Stimulated activated CD8-positive, alpha-beta memory T cell treated with anti-CD3 and anti-CD28 coated beads, Interleukin-12 subunit alpha, Interleukin-12 subunit beta, amount 100 ng/mL, for 24 hours (primary cell): ENCODE results near the gene FBN1.

Experiments used
- DNase-seq: peaks from one replicate; pipeline ENCODE4 v3.0.0-alpha.2; 2020; ENCODE audit errors: extremely low read depth

FBN1 gene

GRCh38 chr15:48652510-48653076, 7.1 kb upstream of the FBN1 start:
- DNase-seq = no peak

- no peak for DNase-seq
Measured at GRCh38 chr15:48650931-48651330, 5.4 kb upstream of the FBN1 start.

GRCh38 chr15:48647962-48648361, 2.5 kb upstream of the FBN1 start:
- no peak for DNase-seq

DNA sequence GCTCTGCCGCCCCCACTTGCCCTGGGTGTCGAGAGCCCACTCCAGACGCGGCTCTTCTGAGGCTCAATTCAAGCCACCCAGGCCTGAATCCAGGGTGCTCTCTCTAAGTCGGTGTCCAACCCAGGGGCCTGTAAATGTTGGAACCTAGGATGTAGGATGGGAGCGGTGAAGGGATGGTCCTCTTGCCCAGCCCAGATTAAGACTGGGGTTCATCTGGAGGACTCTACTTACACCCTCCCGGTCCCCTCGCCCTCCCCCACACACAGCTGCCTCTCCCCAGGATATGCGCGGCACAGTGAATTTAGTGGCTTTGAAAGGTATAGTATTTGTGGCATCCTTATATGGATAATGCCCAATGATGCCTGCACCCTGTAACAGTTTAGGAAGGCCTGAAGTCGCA, 822 bp upstream of the FBN1 start:
- no peak for DNase-seq

DNA sequence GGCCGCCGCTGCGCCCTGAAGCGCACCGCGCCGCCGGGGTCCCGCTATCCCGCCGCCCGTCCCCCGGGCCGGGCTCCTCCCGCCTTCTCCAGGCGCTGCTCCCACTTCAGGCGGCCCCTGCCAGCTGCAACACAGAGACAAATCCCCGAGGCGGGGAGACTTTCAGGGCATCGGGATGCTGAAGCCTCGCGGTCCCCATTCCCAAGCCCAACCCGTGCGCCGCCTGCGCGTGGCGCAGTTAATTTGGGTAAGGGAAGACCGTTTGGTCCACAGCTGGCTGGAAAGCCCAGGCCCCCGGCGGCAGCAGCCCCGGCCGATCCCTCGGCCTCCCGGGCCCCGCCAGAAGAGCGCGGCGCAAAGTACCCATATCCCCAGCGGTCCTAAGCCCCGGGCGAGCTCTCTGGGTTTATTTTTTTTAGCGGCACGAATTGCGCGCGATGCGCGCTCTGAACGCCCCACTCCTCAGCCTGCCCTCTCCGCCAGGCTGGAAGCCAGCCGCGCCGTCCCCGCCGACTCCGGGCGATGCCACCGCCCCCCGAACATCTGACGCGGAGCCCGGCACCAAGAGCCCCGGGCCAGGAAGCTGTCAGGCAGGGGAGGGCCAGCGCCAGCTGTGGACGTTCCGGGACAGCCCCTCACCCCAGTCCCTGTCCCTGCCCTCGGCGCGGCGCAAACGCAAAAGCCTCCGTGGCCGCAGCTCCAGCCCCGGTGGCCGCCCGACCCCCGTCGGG, 517 bp downstream of the FBN1 start:
- no peak for DNase-seq

DNA sequence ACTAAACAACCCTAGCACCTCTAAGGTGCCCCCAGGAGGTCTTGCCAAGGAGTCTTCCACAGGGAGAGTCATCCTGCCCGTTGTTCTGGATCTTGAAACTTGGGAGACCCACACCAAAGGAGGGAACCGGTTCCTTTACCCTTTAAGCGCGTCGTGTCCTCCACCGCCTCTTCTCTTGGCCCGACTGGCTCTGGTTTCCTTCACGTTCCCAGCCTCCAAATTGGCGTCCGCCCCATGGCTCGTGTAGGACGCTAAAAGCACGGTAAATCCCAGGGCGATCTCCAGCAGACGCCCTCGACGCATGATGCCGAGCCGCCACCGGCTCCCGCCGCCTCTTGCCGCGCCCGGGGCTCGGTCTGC, 1.1 kb downstream of the FBN1 start:
- DNase-seq = no peak

DNA sequence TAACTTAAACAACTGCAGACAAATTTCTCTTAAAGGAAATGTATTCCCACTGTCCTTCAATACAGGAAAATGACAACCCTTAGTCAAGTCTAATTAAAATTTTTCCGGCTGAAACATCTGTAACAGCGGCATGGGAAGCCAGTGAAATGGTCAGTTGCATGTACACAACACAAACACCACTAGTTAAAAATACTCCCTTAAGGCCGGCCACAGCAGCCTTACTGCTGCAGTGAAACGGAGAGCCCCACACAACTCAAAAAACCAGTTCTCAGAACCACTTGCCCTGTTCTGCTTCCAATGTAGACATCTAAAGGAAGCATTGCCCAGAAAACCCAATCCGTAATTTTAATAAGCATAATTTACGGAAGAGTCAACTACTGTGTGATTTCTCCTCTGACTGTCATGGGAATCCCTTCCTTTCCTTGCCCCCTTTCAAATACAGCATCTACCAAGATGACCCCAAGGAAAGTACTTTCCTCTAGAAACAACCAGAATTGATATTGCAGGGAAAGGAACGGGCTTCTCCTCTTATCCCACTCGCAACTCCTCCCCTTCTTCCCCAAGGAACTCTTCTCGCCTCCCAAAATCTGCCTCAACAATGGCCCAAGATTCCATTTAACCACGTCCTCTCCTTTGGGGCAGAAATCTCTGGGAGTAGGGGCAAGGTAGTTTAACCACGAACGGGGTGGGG, 1.6 kb downstream of the FBN1 start:
- no peak for DNase-seq

DNA sequence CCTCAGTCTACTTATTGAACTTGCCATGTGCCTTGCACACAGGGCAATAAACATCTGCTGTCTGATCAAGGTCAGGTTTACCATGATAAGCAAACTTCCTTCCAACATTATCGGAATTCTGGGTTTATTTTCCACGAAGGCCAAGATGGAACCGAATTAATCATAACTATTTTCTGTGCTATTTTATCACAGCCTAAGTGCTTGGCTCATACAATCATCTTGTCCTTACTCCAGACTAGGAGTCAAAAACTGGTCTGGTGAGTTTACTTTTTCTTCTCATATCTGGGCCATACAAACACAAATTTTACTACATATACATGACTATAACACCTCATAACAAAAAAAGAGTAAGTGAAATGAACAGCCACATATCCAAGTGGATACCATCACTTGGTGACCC, 2.3 kb downstream of the FBN1 start:
- DNase-seq = no peak

GRCh38 chr15:48642795-48643194, 2.7 kb downstream of the FBN1 start:
- no peak for DNase-seq

- no peak for DNase-seq
Measured at GRCh38 chr15:48641416-48641815, 4.1 kb downstream of the FBN1 start.

DNA sequence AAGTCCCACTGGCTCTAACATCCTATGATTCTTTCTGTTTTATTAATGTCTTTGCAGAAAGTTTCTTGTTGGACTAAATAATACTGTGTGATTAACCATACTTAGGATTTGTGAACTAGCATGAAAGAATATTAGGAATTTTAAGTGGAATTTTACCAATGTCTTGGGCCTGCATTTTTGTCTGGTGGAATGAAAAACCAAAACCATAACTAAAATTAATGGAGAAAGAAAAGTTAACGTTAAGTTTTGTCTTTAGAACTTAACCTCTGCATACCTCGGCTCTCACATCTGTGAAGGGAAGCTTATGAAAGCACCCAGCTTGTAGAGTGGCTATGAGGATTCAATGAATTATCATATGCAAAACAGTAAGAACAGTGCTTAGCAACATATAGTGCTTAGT, 6.5 kb downstream of the FBN1 start:
- DNase-seq = no peak

- no peak for DNase-seq
Measured at GRCh38 chr15:48637639-48638038, 7.9 kb downstream of the FBN1 start.

DNA sequence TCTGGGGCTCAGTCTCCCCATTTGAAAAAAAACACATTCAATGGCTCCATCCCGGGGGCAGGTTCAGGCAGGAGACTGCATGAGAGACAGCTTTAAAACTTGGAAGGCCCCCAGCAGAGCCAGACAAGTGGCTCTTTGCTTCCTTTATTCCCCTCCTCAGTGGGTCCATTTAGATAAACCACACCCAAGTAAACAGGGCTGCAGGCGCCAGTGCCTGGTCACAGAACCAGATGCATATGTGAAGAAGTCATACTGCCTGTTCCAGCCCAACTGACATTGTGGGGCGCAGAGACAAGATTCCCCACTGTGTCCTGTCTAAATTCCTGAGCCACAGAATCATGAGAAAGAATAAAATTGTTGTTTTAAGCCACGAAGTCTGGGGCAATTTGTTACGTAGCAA, 9.0 kb downstream of the FBN1 start:
- no peak for DNase-seq

- DNase-seq = no peak
Measured at GRCh38 chr15:48634893-48635292, 10.6 kb downstream of the FBN1 start.

DNA sequence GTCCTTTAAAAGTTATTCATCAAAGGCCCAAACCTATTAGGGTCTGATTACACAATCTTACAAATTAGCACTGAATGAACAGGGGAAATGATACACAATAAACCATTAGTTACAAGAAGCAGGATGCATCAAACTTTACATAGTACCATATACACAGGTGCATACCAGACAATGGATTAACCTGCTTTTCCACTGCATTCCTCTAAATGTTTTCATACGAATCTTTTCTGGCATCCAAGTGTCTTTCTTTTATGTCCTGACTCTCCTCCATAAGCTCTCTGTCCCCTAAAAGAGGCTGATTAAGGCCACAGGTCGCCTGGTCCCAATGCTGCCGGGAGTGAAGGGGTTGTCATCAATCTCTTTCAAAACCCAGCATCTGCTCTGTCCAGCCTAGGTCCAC, 11.4 kb downstream of the FBN1 start:
- DNase-seq = no peak

DNA sequence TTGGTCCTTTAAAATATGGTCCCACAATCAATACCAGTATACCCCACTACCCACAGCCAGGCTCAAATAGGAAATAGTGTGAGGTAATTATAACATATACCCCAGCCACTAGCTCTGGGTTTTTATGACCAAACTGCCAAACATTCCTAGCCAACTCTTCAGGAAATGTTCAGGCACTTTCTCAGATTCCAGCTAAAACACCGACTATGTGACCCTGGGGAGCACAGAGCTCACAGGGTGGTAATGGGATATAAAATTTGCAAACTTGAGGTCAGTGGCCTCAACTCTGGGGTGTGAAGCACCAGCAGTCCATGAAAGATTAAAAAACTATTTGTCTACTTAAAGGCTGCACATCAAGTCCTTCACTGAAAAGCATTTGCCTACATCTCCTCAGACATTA, 12.9 kb downstream of the FBN1 start:
- DNase-seq = no peak

DNA sequence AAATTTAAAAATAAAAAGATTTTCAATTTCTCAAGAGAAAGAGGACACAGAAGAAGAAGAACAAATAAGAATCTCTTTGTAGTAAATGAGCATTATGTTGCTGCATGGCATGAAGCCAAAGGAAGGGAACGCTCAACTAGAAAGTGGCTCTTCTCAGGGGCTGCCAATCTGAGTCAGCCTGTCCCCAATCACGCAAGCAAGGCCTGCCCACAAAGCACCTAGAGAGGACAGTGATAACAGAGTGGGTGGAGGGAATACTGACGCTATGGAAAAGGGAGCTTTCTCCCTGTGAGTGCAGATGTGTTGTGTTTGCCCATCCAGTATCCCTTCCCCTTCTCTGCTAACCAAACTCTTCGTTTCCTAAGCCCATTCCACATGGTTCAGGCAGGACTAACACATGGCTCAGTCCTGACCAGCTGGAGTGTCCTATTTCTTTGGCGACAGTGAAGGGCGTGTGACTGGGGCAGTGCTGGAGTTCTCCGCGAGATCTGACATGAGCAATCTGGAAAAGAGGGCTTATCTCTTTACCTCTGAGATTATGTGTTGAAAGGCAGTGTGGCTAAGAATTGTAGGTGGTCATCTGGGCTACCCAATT, 14.2 kb downstream of the FBN1 start:
- no peak for DNase-seq

DNA sequence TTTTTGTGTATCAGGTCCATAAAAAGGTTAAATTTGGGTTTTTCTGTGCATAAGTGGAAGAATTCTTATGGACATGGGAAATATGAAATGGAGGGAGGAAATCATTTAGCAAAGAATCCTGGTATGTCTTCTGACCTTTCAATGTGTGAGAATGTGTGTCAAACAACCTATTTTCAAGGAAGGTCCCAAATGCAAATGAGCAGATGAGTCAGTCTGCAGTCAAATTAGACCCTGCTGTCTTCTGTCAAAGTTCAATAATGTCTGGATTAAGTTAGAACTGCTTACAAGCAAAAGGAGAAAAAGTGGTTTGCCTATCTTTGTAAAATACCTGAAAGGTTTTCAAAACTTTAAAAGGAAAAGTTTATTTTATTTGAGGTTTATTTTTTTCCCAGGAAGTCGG, 15.3 kb downstream of the FBN1 start:
- DNase-seq = no peak

- DNase-seq = no peak
Measured at GRCh38 chr15:48628832-48629231, 16.7 kb downstream of the FBN1 start.

GRCh38 chr15:48627260-48627940, 18.1 kb downstream of the FBN1 start:
- DNase-seq = no peak

GRCh38 chr15:48625126-48625525, 20.4 kb downstream of the FBN1 start:
- no peak for DNase-seq

GRCh38 chr15:48624700-48625099, 20.8 kb downstream of the FBN1 start:
- no peak for DNase-seq
